ENCODE measurements around the gene TMEM175. TPM values are rescaled to one million over a fixed set of nuclear protein-coding genes. Genes with fewer than 3 reads are reported as not detected.

TMEM175 gene
- total RNA-seq, 2 donors from 2014 or later: 40.2 to 65.3 TPM

- Histone ChIP-seq H3K4me3 (no peak overlapping the region), H3K27ac (no peak overlapping the region), H3K36me3 (replicated peaks in 1 of 2; ENCODE audit: insufficient read depth in 1 of 2, low read depth in 2 of 2) (no peaks in the 10 kb centered on the region), H3K27me3 (no peaks in the 10 kb centered on the region), H3K9me3 (no peaks in the 10 kb centered on the region), H3K4me1 (peaks cover 14% of the 10 kb centered on the region)
- intact Hi-C loops (cut with DNase I): no loop called here
- TF ChIP-seq POLR2A (IDR thresholded peaks at IDR 0.05) (no peak), CTCF (IDR thresholded peaks at IDR 0.05) (no peak)
- DNase-seq: peak in 1 of 4 donors; percentile 7
- 86 to 90% methylated on average over 5 to 20 of the region's 20 CpGs for WGBS, 2 donors
- no peak for ATAC-seq
Observed at GRCh38 chr4:949656-950055, 17.4 kb downstream of the TMEM175 start.

GRCh38 chr4:950136-951020 lies 18.1 kb downstream of the TMEM175 start:
- intact Hi-C loops (cut with DNase I): no loop called here
- Histone ChIP-seq H3K27me3 (no peaks in the 10 kb centered on the region), H3K4me3 (no peak overlapping the region), H3K27ac (no peak overlapping the region), H3K36me3 (replicated peaks in 1 of 2; ENCODE audit: insufficient read depth in 1 of 2, low read depth in 2 of 2) (no peaks in the 10 kb centered on the region), H3K9me3 (no peaks in the 10 kb centered on the region), H3K4me1 (peaks cover 14% of the 10 kb centered on the region)
- WGBS, 2 donors: 91 to 92% methylated on average over 20 to 29 of the region's 30 CpGs
- ATAC-seq (no peak), DNase-seq (peak in 1 of 4 donors; percentile 7)
- no peak for TF ChIP-seq POLR2A (IDR thresholded peaks at IDR 0.05)
- no peak for TF ChIP-seq CTCF (IDR thresholded peaks at IDR 0.05)

GRCh38 chr4:951186-951585 lies 18.9 kb downstream of the TMEM175 start:
- Histone ChIP-seq H3K9me3 (no peaks in the 10 kb centered on the region), H3K4me3 (no peak overlapping the region), H3K36me3 (replicated peaks in 1 of 2; ENCODE audit: insufficient read depth in 1 of 2, low read depth in 2 of 2) (no peaks in the 10 kb centered on the region), H3K4me1 (peaks cover 14% of the 10 kb centered on the region), H3K27ac (no peak overlapping the region), H3K27me3 (no peaks in the 10 kb centered on the region)
- WGBS, 2 donors: 80 to 92% methylated on average over 5 to 7 of the region's 7 CpGs
- no peak for TF ChIP-seq CTCF (IDR thresholded peaks at IDR 0.05)
- no peak for TF ChIP-seq POLR2A (IDR thresholded peaks at IDR 0.05)
- intact Hi-C loops (cut with DNase I): no loop called here
- DNase-seq (peak in 1 of 4 donors; percentile 8), ATAC-seq (no peak)

GRCh38 chr4:951594-952468 lies 19.6 kb downstream of the TMEM175 start:
- Histone ChIP-seq H3K9me3 (no peaks in the 10 kb centered on the region), H3K27me3 (no peaks in the 10 kb centered on the region), H3K4me1 (peaks cover 14% of the 10 kb centered on the region), H3K4me3 (no peak overlapping the region), H3K27ac (no peak overlapping the region), H3K36me3 (replicated peaks in 1 of 2; ENCODE audit: insufficient read depth in 1 of 2, low read depth in 2 of 2) (no peaks in the 10 kb centered on the region)
- intact Hi-C loops (cut with DNase I): no loop called here
- DNase-seq (peak in 1 of 4 donors; percentile 9), ATAC-seq (no peak)
- TF ChIP-seq POLR2A (IDR thresholded peaks at IDR 0.05) (no peak), CTCF (IDR thresholded peaks at IDR 0.05) (no peak)
- 91 to 95% methylated on average over 11 to 19 of the region's 23 CpGs for WGBS, 2 donors

All from body of pancreas (tissue), 4 donors.